Esophagus muscularis mucosa (tissue), 4 donors: ENCODE data around the gene SUCNR1.

Experiments
- CTCF ChIP-seq, 3 experiments: fragments of 200-600 bp in 2 of 3; fragments of 450-650 bp in 1 of 3; sonication (generic) in 2 of 3; IDR thresholded peaks; one replicate each; pipeline ENCODE4 v1.5.1; 2017 to 2019; ENCODE audit warnings: antibody characterized with exemption in 3 of 3, mild to moderate bottlenecking in 2 of 3, moderate library complexity in 1 of 3
- EP300 ChIP-seq: sonication (generic); formaldehyde crosslinking; IDR thresholded peaks from one replicate; pipeline ENCODE4 v1.6.1; 2017; ENCODE audit warnings: antibody characterized with exemption
- POLR2A ChIP-seq: fragments of 450-650 bp; IDR thresholded peaks from one replicate; pipeline ENCODE4 v1.6.1; 2017; ENCODE audit warnings: antibody characterized with exemption, moderate library complexity, mild to moderate bottlenecking, low read depth
- POLR2AphosphoS5 ChIP-seq, 2 donors: sonication (generic); formaldehyde crosslinking; IDR thresholded peaks; one replicate each; pipeline ENCODE4 v1.6.1; 2017; ENCODE audit warnings: antibody characterized with exemption in 2 of 2

GRCh38 chr3:151894219-151894618, 20.8 kb downstream of the SUCNR1 start:
- TF ChIP-seq CTCF (IDR thresholded peaks at IDR 0.05), result no peak
- no peak for TF ChIP-seq POLR2AphosphoS5 (IDR thresholded peaks at IDR 0.05)
- no peak for TF ChIP-seq POLR2A
- TF ChIP-seq EP300, result no peak
